NCI-H2107 treated with DMSO at 0.1 percent for 48 hours (cell line): Measurements from ENCODE around the gene FAM236A.
"Not testable (repeated sequence)": the region's sequence is repeated elsewhere in the genome, so short reads cannot be mapped to it uniquely, and the experiment has no call there.

Source experiments
- DNase-seq: peaks from one replicate; lab custom pipeline; 2025; ENCODE audit not compliant: unreplicated experiment; lab: John Stamatoyannopoulos, UW

FAM236A gene

DNA sequence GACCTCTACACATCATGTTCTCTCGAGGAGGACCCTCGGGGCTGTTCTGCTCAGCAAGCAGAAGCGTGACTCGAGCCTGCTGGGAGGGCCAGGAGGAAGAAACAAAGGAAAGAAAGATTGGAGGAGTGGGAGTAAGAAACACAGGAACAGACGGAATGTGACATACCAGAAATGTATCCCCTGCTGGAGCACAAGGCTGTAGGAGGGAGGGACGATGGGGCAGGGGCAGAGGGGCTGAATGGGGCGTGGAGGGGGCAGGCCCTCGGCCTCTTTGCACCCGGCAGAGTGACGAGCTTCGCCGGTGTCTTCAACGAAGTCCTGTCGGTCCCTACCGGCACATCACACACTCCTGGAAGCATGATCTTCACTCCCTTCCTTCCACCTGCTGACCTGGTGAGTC, at the start of gene FAM236A:
Gene FAM236A, plus strand, starts transcription at position 301 of the 400 bp plus-strand sequence. Its CDS starts 57 bp downstream, at position 358.
- not testable (repeated sequence) for DNase-seq

GRCh38 chrX:72889740-72890139, 48.3 kb upstream of the FAM236A start:
- not testable (repeated sequence) for DNase-seq

DNA sequence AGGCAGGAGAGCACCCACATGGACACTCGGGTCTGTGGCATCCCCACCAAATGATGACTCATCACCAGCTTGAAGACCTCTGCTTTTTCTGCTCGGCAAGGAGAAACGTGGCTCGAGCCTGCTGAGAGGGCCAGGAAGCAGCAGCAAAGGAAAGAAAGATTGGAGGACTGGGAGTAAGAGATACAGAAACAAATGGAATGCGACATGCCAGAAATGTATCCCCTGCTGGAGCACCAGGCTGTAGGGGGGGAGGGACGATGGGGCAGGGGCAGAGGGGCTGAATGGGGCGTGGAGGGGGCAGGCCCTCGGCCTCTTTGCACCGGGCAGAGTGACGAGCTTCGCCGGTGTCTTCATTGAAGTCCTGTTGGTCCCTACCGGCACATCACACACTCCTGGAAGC, 25.7 kb upstream of the FAM236A start, which contains the start of gene FAM236C:
Gene FAM236C, plus strand, starts transcription at position 301 of the 400 bp plus-strand sequence. CDS start 100 bp downstream, outside the sequence.
- not testable (repeated sequence) for DNase-seq

- DNase-seq, result not testable (repeated sequence)
These were observed 21.9 kb upstream of the FAM236A start for GRCh38 chrX:72916096-72916495.

- DNase-seq, result not testable (repeated sequence)
These were observed 5.7 kb upstream of the FAM236A start for GRCh38 chrX:72932283-72932682.

DNA sequence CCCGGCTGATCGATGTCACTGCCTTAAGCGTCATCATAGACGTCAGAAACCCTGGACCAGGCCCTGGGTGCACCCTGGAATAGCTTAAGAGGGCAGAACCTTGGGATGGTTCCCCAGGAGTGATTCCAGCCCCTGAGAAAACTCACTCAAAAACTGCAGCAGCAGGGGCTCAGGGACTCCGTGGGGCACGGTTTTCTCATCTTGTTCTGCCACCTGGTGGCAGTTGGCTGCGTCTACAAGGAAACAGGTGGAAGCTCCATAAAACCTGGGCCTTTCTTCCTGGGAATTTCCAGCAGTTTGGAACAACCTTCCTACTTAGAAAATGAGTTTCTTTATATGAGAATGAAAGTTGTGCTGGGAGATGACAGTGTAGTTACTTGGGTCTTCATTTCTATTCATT, 1.6 kb upstream of the FAM236A start:
- not testable (repeated sequence) for DNase-seq

DNA sequence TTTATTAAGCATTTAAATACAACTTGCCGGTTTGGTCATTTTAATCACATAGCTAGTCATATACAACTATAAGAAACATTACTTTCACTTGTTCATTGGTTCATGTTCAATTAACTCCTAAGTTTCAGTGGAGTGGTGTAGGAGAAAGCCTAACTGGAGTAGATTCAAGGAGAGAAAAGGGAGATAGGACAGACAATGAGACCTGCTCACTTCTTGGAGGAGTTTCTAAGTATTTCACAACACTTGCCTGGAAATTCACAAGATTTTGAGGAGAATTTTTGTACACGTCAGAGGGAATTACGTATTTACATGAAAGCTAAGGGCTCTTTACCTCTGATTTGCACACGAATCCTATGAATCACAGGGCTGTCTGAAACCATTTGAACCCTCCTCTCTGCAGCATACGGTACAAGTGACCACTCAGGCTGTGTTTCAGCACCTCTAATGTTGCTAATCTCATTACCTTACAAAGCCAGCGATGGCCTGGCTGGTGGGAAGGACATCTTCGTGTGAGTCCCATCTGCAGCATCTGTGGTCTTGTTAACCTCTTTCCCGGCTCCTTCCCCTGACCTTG, 1.0 kb upstream of the FAM236A start:
- not testable (repeated sequence) for DNase-seq

DNA sequence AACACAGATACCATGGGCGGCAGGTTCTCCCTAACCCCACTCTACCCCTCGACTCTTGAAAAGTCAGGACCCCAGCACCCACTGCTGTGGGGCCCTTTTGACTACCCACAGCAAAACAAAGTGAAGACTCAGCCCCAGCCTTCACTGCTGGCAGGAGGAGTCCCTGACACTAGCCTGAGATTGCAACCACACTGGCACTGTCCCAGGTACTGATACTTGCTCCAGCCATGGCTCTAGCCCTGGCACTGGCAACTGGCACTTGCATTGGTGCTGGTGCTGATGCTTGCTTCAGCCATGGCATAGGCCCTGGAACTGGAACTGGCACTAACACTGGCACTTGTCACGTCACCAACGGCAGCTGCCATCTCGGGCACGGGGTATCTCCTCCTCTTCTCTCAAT, 4.3 kb downstream of the FAM236A start:
- not testable (repeated sequence) for DNase-seq

- DNase-seq, result not testable (repeated sequence)
These were observed 5.2 kb downstream of the FAM236A start for GRCh38 chrX:72943035-72943818.

DNA sequence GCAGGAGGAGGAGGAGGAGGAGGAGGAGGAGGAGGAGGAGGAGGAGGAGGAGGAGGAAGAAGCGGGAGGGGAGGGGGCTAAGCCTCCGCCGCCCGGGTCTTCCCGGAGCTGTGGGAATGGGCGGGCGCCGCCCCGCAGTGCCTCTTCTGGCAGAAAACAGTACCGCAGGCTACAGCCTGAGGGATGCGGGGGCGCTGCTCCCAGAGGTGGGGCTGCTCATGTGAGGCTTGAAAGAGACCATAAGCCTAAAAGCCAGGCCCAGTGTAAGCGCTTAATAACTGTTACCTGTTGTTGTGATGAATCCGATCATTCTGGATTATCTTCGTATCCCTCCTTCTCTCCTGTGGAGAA, 5.8 kb downstream of the FAM236A start, which contains the start of gene DMRTC1:
Gene DMRTC1, minus strand, starts transcription at position 19 of the 351 bp plus-strand sequence. CDS start 68,143 bp downstream, outside the sequence.
- DNase-seq, result not testable (repeated sequence)

DNA sequence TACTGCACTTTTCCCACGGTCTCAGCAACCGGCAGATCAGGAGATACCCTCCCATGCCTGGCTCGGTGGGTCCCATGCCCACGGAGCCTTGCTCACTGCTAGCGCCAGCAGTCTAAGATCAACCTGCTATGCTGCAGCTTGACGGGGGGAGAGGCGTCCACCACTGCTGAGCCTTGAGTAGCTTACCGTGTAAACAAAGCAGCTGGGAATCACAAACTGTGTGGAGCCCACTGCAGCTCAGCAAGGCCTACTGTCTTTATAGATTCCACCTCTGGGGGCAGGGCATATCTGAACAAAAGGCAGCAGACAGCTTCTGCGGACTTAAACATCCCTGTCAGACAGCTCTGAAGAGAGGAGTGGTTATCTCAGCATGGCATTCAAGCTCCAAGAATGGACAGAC, 22.0 kb downstream of the FAM236A start:
- not testable (repeated sequence) for DNase-seq

GRCh38 chrX:72971859-72972258, 33.9 kb downstream of the FAM236A start:
- not testable (repeated sequence) for DNase-seq

- not testable (repeated sequence) for DNase-seq
These were observed 36.9 kb downstream of the FAM236A start for GRCh38 chrX:72974885-72975284.

DNA sequence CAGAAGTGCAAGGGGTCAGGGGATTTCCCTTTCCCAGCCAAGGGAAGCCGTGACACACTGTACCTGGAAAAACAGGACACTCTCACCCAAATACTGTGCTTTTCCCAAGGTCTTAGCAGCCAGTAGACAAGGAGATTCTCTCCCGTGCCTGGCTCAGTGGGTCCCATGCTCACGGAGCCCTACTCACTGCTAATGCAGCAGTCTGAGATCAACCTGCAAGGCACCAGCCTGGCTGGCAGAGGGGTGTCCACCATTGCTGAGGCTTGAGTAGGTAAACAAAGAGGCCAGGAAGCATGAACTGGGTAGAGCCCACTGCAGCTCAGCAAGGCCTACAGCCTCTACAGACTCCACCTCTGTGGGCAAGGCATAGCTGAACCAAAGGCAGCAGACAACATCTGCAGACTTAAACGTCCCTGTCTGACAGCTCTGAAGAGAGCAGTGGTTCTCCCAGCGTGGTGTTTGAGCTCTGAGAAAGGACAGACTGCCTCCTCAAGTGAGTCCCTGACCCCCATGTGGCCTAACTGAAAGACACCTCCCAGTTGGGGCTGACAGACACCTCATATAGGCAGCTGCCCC, 43.0 kb downstream of the FAM236A start:
- DNase-seq, result not testable (repeated sequence)
